GM19395 (cell line): ENCODE measurements around the gene FXN.
"Not testable (repeated sequence)": the region's sequence is repeated elsewhere in the genome, so short reads cannot be mapped to it uniquely, and the experiment has no call there.

ENCODE experiments used
- ATAC-seq: cut with Tn5 transposase; IDR thresholded peaks from one replicate; pipeline ENCODE4 v1.9.1; 2021; ENCODE audit warnings: mild to moderate bottlenecking, moderate library complexity; ENCODE audit not compliant: unreplicated experiment

The FXN gene

GRCh38 chr9:69065660-69066059 lies 30.1 kb downstream of the FXN start:
- no peak for ATAC-seq

- ATAC-seq: no peak
Measured at GRCh38 chr9:69066955-69067354, 31.4 kb downstream of the FXN start.

DNA sequence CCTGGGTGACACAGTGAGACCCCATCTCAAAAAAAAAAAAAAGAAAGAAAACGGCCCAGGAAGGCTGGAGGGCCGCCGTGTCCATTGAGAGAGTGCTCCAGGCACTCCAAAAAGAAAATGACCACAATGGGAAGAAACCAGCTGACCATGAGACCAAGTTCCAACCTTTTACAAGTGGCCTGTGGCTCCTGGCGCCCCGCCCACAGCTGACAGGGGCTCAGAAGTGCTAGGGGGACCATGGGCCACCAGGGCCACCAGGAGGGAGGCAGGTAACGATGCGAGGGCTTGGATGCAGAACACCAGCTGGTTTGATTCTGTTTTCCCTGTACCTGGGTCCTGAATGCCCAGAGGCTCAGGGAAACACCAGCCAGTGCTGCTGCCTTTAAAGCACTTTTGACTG lies 34.6 kb downstream of the FXN start:
- no peak for ATAC-seq

DNA sequence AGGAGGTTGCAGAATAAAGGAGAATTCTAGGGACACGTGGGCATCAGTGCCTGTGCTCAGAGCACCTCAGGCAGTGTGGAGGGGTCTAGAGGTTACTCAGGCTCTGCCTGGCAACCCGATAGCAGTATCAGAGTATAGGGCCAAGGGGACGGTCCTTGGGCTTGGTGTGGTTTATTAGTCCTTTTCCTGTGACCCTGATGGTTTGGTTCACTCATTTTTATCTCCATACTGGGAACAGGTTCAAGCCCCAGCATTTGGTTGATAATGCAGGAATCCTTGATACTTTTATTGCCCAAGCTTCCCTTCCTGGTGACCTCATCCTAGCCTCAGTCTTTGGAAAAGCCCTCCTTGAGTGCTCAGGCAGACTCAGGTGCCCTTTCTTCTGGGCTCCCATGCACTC lies 35.5 kb downstream of the FXN start:
- no peak for ATAC-seq

- ATAC-seq: no peak
Measured at GRCh38 chr9:69073103-69073502, 37.6 kb downstream of the FXN start.

GRCh38 chr9:69074801-69075200 lies 39.2 kb downstream of the FXN start:
- no peak for ATAC-seq

- ATAC-seq: no peak
Measured at GRCh38 chr9:69076550-69076949, 41.0 kb downstream of the FXN start.

GRCh38 chr9:69078069-69078468 lies 42.5 kb downstream of the FXN start:
- no peak for ATAC-seq

- ATAC-seq: no peak
Measured at GRCh38 chr9:69078581-69078980, 43.0 kb downstream of the FXN start.

DNA sequence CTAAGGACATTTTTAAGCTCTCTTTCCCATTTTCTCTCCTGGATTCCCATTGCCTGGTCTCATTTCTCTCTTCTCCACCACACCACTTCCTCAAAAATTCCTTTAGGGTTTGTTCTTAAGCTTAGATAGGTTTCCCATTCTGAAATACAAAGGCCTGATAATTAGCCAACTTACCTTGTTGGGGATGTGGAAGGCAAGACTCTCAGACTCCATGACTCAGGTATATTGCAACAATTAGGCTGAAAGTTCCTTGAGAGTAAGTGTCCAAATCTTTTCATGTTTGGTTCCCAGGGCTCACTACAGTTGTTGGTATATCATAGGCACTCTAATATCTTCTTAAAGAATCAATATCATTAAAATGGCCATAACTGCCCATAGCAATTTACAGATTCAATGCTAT lies 43.6 kb downstream of the FXN start:
- ATAC-seq: no peak

DNA sequence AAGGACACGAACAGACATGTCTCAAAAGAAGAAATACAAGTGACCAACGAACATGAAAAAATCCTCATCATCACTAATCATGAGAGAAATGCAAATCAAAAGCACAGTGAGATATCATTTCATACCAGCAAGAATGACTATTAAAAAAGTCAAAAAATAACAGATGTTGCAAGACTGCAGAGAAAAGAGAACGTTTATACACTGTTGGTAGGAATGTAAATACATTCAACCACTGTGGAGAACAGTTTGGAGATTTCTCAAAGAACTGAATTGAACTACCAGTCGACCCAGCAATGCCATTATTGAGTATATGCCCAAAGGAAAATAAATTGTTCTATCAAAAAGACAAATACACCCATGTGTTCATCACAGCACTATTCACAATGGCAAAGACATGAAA lies 45.7 kb downstream of the FXN start:
- ATAC-seq: no peak

- no peak for ATAC-seq
Measured at GRCh38 chr9:69083321-69083720, 47.8 kb downstream of the FXN start.

- ATAC-seq: no peak
Measured at GRCh38 chr9:69085569-69086283, 50.2 kb downstream of the FXN start.

DNA sequence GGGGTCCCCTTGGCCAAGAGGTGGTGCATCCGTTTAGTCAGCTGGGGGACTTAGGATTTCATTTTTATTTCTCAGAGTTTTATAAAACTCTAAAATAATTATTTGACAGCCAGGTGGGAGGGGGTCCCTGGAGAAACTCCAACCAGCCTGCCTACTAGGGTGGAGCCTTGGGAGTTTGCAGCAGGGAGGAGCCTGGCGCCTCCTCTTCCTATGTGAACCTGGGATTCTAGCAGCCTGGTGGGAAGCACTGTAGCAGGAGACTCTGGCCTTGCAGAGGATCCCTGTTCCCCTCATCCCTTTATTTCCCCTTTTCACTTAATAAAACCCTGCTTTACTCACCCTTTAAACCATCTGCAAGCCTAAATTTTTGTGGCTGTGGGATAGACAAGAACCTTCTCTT lies 50.8 kb downstream of the FXN start:
- ATAC-seq: no peak

DNA sequence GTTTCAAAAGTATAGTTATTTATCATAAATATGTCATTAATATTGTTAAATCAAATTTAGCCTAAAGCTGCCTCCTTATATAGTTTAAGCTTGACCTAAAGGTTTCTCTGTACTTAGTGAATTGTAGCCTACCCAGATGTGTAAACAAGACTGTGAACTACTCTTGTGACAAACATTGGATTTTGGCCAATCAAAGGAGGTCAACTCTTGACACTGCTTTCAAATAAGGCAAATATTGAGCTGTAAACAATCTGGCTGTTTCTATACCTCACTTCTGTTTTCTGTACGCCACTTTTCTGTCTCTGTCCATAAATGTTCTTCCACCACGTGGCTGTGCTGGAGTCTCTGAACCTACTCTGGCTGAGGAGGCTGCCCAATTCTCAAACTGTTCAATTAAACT lies 51.2 kb downstream of the FXN start:
- no peak for ATAC-seq

- no peak for ATAC-seq
Measured at GRCh38 chr9:69089082-69089481, 53.5 kb downstream of the FXN start.

DNA sequence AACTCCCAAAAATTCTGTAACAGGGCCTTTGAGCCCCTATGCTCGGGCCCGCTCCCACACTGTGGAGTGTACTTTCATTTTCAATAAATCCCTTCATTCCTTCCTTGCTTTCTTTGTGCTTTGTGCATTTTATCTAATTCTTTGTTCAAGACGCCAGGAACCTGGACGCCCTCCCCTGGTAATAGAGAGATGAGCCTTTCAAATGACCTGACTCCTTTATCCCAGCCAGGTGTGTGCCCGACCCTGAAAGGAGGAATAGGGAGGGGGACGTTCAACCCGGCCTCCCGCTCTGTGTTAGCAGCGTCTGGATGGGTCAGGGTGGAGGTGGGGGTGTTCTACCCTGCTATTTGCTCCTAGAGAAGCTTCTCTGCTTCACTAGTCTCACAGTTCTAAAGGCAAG lies 53.9 kb downstream of the FXN start:
- ATAC-seq: no peak

GRCh38 chr9:69090140-69090750 lies 54.7 kb downstream of the FXN start:
- no peak for ATAC-seq

DNA sequence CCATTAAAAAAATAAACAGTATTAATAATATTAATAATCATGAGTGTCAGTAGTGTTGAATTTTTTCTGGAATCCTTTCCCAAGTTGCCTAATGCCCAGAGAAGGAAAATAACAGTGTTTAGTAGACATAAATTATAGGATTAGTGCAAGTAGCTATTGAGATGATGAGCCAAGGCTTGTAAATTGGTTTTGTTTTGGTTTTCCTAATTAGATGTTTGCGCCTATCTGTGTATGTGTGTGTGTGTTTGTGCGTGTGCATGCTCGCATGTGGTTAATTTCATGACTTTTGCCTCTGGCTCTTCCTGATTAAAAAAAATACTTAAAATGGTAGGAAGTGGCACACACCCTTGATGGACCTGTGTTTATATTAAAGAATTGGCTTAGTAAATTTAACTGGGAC lies 55.4 kb downstream of the FXN start:
- ATAC-seq: no peak

- no peak for ATAC-seq
Measured at GRCh38 chr9:69093471-69094103, 58.0 kb downstream of the FXN start.

GRCh38 chr9:69094361-69095135 lies 59.0 kb downstream of the FXN start:
- ATAC-seq: not testable (repeated sequence)

- no peak for ATAC-seq
Measured at GRCh38 chr9:69097064-69097463, 61.5 kb downstream of the FXN start.
